HG02759 (cell line): ENCODE measurements around the gene NTRK2.

Experiments used
- ATAC-seq: cut with Tn5 transposase; IDR thresholded peaks from one replicate; pipeline ENCODE4 v1.9.1; 2021; ENCODE audit warnings: mild to moderate bottlenecking, moderate library complexity; ENCODE audit not compliant: unreplicated experiment

NTRK2 gene

DNA sequence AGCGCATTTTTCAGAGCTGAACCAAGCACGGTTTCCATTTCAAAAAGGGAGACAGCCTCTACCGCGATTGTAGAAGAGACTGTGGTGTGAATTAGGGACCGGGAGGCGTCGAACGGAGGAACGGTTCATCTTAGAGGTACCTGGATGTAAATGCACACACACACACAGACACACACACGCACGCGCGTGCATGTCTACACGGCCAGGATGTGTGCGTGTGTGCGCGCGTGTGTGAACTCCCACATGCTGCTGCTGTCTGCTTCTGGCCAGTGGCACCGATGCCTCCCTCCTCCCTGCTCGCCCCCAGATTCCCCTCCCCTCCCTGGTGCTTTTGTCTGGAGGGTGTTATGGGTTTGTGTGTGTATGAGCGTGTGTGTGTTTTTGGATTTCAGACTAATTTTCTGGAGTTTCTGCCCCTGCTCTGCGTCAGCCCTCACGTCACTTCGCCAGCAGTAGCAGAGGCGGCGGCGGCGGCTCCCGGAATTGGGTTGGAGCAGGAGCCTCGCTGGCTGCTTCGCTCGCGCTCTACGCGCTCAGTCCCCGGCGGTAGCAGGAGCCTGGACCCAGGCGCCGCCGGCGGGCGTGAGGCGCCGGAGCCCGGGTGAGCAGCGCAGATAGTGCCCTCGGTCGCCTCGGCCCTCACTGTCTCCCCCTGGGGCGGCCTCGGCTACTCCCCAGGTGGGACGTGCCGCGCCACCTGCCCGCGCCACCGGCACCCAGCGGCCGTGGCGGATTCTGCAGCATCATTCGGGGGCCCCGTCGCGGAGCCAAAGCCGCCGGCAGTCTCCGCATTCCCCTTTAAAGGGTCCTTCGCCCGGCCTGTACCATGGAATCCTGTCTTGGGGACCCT, at the start of gene NTRK2:
NTRK2 (plus strand) TSS at position 442 of the 850 bp plus-strand sequence. CDS start 1,020 bp downstream, outside the sequence.
- ATAC-seq = peak; percentile 46

- no peak for ATAC-seq
Measured at GRCh38 chr9:84620338-84620737, 49.2 kb upstream of the NTRK2 start.

DNA sequence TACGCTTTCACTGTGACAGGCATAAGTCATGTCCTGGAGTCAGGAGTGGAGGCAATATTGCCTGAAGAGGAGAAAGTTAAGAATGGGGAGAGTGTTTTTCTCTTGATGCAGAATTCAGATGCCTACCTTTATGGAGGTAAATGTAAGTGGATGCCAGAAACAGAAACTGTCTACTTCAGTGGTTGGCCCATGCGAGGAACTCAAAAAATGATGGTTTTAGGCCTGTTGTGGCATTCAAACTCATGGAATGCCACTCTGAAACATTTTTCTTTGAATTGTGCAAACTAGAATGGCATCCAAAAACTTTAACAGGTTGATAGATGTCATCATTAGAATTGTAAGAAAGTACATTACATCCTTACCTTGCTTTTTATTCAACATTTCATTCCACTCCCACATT, 47.7 kb upstream of the NTRK2 start:
- ATAC-seq = no peak

DNA sequence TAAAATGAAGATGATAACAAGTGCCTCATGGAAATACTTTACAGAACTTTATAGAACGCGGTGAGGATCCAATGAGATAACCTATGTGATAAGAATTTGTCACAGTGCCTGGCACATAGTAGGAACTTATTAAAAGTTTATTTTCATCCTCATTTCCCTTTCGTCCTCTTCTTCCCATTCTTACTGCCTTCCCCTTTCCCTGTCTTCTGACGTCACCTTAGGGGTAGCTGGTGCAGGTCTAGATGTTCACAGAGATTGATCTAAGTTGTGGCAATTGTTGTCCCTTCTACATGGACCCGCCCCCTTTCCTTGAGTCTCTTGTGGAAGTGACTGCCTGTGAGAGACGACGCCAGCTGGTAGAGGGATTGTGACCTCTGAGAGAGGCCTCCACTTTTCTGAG, 46.5 kb upstream of the NTRK2 start:
- ATAC-seq = no peak

DNA sequence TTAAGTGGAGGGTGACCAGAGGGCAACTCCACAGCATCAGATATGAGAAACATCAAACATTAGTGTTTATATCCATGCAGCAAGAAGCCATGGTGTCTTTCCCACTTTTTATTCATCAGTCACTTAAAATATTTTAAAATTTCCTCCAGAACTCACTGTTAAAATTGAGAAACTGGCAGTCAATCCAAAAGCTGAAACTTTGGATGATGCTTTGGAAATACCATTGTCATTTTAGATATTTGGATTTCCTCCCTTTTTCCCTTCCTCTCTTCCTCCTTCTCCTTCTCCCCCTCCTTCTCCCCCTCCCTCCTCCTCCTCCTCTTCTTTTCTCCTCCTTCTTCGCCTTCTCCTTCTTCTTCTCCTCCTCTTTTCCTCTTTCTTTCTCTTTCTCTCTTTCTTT, 33.1 kb upstream of the NTRK2 start:
- ATAC-seq = no peak

DNA sequence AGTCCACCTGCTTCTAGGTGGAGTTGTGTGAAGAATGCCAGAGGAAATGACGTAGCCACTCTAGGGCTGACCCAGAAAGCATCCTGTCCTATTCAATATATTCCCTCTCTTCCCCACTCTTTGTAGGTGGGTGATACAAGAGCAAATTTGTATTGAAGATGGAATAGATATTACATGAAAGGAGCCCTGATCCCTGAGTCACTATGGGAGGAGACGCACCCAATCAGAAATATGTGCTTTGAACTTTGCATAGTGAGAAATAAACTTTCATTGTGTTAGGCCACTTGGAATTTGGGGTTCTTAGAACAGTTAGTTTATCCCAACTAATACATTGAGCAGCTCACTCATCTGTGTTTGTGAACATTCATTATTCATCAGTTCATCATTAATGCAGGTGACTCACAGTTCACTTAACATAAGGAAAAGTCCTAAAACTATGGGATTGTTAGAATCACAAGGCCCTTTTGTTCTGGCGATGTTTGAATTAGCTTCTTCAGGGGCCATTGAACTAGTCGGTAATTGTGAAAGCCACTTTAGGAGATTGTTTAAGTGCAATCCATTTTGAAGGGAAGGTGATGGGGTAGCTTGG, 26.9 kb upstream of the NTRK2 start:
- no peak for ATAC-seq

DNA sequence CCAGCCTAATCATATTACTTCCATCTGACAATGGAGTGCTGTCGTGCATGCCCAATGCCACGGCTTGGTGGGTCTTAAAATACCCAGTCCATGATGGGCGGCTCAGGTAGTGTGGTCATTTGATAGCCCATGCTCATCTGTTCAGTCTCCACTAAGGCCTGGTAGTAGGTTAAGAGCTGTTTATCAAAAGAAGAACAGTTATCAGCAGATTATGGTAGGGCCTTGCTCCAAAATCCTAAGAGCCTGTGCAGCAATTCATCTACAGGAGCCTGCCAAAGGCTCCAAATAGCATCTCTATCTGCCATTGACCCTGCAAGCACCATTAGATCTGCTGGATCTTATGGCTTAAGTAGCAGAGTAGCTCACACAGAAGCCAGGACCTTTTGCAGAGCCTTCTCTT, 21.8 kb upstream of the NTRK2 start:
- ATAC-seq = no peak

DNA sequence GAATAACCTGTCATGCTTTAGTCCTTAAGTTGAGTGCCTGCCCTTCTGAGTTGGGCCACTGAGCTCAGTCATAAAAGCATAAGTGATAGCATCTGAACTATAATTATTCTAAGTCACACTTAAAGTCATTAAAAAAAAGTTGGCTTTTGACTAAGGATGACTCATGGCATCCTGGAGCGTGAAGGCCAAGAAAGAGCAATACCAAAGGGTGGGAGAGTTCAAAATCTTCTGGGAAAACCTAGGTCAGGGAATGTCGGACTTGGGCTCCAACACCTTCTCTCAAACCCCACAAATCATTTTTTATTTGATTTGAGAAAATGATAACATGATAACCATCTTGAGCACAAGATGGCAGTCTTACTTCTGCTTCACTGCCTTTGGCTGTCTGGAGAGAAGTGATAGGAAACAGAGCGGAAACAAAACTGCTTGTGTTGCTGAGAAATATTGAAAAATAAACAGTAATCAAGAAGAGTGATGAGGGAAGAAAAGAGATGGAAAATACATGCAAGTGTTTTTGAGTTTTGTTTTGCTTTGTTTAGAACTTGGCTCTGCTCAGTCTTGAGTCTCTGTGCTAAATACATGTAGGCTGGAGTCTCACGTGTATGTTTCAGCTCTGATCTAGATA, 16.9 kb upstream of the NTRK2 start:
- ATAC-seq = no peak

DNA sequence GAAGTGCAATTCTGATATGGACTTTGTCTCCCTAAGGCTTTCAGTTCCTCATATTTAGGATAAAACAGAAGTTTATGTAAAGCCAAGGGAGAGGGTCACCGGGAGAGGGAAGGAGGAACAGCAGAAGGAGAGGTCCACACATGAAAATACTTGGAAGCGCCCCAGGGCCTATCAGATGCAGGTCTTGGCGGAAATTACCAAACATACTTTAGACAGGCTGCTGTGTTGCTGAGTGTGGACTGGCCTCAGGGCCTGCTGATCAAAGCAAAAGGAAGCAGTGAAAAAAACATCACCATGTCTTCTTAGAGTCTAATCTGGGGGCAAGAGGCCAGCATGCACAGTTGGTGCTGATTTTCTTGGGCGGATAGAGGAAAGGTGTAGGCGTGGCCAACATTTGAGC, 14.1 kb upstream of the NTRK2 start:
- ATAC-seq = no peak

GRCh38 chr9:84659313-84659712, 10.2 kb upstream of the NTRK2 start:
- no peak for ATAC-seq

DNA sequence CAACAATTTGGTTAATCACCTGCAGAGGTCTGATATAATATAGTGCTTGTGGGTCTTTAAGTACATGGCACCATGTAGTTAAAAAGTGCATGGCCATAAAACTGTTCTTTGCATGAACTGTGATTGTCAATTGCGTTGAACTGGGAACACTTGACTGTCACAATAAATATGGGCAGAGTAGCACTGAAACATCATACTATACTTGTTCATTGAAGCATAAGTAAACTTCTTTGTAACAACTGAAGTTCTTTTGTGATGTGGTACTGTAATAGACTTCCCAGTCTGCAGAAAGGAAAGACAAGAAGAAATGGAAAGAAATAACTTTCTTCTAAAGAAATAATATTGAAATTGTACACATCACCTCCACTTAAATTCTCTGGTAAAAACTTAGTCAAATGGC, 9.8 kb upstream of the NTRK2 start:
- no peak for ATAC-seq

DNA sequence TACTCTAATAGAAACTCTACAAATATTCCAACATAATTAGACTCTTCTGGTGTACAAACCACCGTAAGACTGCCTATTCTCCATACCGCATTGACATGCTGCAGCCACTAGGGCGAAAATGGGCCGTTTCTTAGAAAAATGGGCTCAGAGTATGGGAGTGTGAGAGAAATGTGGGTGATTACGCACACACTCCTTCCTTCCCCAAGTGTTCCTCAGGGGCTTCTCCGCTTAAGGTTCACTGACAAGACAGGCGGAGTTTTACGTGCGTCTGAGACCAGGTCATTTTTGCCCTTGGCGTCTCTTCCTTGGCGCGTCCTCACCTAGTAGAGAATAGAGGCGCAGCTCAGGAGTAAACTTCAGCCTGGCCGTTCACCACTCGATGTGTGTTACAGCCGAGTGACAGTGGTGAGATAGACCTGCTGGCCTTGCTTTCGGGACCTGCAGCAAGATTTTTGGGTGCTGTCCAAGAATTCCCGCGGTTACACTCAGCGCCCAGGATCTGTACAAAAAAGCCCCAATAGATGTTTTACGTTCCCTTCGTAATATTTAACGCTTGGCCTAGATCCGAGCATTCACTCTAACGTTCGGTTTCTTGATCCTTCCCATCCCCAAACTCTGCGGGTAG, 1.8 kb upstream of the NTRK2 start:
- ATAC-seq = peak; percentile 23

GRCh38 chr9:84668196-84669012, 1.1 kb upstream of the NTRK2 start:
- ATAC-seq = peak; percentile 81

DNA sequence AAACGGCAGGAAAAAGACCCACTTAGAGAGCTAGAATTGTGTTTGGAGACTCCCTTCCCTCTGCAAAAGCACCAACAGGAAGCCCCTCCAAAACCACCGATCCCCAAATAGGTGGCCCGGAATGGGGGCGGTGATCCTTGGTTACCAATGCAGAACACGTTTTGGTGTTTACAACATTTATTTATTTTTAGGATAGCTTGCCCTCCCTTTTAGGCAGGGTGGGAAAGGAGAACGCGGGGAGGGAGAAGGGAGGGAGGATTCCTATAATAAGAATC, 579 bp upstream of the NTRK2 start:
- no peak for ATAC-seq

DNA sequence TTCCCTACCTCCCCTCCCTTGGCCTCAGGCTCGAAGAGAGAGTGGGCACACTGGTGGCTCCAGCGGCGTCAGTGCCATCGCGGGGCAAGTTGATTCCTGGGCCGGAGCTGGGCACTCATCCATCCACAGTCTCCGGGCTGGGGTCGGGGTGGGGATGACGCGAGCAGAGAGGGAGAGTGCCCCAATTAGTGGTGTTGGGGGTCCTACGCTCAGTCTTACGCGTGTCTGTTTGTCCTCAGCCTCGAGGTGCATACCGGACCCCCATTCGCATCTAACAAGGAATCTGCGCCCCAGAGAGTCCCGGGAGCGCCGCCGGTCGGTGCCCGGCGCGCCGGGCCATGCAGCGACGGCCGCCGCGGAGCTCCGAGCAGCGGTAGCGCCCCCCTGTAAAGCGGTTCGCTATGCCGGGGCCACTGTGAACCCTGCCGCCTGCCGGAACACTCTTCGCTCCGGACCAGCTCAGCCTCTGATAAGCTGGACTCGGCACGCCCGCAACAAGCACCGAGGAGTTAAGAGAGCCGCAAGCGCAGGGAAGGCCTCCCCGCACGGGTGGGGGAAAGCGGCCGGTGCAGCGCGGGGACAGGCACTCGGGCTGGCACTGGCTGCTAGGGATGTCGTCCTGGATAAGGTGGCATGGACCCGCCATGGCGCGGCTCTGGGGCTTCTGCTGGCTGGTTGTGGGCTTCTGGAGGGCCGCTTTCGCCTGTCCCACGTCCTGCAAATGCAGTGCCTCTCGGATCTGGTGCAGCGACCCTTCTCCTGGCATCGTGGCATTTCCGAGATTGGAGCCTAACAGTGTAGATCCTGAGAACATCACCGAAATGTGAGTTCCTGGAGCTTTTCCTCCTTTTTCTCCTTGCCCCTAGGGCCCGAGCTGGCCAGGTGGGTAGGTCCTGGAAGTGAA, 861 bp downstream of the NTRK2 start:
- no peak for ATAC-seq

- no peak for ATAC-seq
Measured at GRCh38 chr9:84671586-84672521, 2.3 kb downstream of the NTRK2 start.

DNA sequence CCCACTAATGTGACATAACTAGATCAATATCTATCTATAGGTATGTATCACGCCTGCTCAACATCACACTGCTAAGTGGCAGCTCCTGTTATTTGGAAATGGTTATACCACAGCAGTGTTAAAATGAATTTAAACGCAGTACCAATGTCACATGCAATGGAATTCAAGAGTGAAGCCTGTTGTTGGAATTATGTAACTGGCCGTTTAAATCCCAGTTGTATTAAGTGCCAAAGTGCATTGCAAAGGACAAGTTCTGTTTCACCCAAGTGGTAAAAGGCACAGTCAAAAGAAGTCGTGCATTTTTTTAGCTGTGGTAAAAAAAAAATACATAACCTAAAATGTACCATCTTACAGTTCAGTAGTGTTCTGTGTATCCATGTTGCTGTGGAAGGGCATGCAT, 4.3 kb downstream of the NTRK2 start:
- no peak for ATAC-seq

DNA sequence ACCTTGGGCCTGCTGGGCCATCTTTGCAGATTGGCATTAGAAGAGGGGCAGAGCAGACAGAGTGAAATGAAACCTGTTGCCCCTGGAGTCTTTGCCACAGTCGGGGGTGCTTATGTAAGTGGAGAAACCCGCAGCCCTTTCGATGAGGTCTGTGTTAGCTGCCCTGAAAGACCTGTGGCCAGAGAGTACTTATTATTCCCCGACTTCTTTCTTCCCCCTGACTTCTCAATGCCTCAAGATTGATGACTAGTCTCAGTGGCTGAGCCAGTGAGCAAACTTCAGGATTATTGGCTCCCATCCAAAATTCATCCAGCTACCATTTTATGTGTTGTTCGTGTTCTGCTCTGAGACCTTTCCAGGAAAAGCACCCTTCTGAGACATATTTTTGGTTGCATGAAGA, 7.6 kb downstream of the NTRK2 start:
- ATAC-seq = no peak

DNA sequence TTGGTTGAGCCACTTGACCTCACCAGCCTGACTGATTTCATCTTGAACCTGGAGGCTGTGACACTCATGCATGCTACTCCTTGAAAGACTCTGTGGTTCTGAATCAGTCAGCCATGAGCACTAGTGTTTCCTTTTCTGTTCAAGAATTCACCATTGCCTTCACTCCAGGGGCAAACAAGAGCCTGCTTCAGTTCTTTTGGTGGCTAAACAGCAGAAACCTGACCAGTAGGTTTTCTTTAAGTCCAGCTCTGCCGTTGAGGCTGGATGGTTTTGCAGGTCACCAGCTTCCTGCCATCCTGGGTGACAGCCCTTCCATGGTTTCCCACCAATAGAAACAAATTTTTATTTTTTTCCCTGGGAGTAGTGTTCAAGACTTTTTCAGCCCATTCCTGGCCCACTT, 10.0 kb downstream of the NTRK2 start:
- ATAC-seq = peak; percentile 43
